ENCODE measurements around the gene EBF4.

The EBF4 gene, protein sequence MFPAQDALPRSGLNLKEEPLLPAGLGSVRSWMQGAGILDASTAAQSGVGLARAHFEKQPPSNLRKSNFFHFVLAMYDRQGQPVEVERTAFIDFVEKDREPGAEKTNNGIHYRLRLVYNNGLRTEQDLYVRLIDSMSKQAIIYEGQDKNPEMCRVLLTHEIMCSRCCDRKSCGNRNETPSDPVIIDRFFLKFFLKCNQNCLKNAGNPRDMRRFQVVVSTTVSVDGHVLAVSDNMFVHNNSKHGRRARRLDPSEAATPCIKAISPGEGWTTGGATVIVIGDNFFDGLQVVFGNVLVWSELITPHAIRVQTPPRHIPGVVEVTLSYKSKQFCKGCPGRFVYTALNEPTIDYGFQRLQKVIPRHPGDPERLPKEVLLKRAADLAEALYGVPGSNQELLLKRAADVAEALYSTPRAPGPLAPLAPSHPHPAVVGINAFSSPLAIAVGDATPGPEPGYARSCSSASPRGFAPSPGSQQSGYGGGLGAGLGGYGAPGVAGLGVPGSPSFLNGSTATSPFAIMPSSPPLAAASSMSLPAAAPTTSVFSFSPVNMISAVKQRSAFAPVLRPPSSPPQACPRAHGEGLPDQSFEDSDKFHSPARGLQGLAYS

DNA sequence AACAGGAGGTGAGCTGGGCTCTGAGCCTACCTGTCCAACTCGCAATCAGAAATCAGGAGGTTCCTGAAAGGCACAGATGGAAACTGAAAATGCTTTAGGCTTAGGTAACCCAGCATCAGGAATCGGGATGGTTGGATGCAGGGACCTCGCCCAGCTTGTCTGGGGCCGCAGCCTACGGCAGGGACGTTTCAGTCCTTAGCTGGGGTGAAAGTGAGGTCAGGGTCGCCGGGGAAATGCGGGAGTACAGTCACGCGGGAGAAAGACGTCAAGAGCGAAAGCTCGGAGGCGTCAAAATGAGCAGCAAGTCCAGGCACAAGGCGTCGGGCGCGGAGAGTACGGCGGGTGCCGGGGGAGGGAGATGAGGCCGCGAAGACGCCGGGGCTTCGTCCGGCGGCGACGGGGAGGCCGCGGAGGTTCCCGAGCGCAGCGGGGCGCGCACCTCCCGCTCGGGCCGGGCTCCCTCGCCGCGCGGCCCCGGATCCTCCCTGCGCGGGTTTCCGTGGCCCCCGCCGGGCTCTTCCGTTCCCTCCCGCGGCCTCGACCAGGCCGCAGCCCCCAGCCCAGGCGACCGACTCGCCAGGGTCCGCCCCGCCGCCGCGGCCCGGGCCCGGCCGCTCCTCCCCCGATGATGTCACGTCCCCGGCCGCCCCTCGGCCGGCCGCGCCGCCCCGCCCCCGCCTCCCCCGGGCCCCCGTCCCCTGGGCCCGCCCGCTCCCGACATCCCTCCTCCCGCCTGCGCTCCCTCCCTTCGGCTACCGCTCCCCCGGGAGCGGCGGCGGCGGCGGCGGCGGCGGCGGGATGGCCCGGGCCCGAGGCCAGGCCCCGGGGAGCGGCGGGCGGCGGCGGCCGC lies at the start of gene EBF4:
Gene EBF4, plus strand, starts transcription at position 745 of the 850 bp plus-strand sequence. CDS start 866 bp downstream, outside the sequence.
- DNase-seq = no peak

- no peak for DNase-seq
Measured at GRCh38 chr20:2643708-2644107, 48.9 kb upstream of the EBF4 start.

GRCh38 chr20:2651772-2652723 lies 40.5 kb upstream of the EBF4 start, which contains the start of gene NOP56:
Gene NOP56 (plus strand): TSS chr20:2652632. CDS start chr20:2652661, 29 bp downstream.
- peak; percentile 90 for DNase-seq

- DNase-seq = no peak
Measured at GRCh38 chr20:2652724-2653555, 39.6 kb upstream of the EBF4 start.

DNA sequence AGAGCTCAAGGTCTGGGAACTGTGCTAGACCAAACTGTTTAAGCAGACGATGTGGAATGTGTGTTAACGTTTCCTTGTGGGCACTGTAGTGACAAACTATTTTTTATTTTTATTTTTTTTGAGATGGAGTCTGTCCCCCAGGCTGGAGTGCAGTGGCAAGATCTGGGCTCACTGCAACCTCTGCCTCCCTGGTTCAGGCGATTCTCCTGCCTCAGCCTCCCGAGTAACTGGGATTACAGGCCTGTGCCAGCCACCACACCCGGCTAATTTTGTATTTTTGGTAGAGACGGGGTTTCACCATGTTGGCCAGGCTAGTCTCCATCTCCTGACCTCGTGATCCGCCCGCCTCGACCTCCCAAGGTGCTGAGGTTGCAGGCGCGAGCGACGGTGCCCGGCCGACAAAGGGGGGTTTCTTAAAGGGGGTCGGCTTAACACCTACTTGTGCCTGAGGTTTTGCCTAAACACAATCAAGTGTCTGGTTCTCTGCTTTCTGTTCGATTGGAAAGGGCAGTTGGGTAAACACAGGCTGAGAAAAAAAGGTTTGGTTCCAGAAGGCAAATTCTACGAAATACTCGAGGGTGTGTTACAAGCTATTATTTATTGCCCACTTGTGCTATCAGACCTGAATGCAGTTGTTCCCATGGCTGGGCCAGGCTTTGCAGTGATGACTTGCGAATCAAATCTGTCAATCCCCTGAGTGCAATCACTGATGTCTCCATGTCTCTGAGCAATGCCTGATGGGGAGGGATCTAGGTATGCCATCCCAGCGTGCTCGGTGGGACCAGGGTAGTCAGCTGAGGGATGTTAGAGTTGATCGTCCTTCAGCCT lies 38.8 kb upstream of the EBF4 start:
- no peak for DNase-seq

- DNase-seq = no peak
Measured at GRCh38 chr20:2654384-2654822, 38.2 kb upstream of the EBF4 start.

DNA sequence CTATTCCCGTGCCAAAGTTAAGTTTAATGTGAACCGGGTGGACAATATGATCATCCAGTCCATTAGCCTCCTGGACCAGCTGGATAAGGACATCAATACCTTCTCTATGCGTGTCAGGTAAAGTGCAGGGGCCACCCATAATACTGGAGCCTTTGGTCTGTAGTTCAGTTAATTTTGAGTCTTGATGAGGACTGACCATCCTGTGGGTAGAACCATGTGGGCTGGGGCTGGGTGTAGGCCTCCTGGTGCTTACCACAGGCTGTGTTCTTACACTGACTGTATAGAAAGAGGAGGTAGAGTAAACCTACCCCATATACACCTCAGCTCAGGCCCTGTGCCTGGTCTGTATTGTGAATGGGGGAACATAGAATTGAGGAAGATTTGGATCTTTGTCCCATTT lies 37.7 kb upstream of the EBF4 start:
- DNase-seq = no peak

GRCh38 chr20:2655331-2656116 lies 37.1 kb upstream of the EBF4 start:
- no peak for DNase-seq

GRCh38 chr20:2656471-2657117 lies 36.0 kb upstream of the EBF4 start:
- no peak for DNase-seq

DNA sequence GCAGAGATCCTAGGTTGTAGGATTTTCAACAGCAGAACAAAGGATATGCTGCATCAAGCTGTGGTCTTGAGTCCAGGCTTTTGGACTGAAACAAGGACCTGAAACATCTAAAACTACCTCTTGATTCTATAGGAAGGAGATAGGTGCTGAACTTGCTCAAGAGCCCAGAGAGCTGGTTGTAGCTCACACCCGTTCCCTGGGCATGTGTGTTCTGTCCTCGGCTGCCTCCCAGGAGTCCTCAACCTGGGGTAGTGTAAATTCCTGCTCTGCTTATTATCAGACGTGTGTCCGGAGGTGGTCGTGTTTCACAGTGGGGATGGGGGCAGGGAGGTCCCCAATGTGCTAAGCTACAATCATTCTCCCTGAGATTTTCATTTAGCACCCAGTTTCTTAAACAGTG lies 35.3 kb upstream of the EBF4 start:
- DNase-seq = no peak

GRCh38 chr20:2657674-2658073 lies 34.9 kb upstream of the EBF4 start:
- no peak for DNase-seq

- no peak for DNase-seq
Measured at GRCh38 chr20:2658414-2659354, 33.9 kb upstream of the EBF4 start.

GRCh38 chr20:2659547-2659946 lies 33.0 kb upstream of the EBF4 start:
- no peak for DNase-seq

DNA sequence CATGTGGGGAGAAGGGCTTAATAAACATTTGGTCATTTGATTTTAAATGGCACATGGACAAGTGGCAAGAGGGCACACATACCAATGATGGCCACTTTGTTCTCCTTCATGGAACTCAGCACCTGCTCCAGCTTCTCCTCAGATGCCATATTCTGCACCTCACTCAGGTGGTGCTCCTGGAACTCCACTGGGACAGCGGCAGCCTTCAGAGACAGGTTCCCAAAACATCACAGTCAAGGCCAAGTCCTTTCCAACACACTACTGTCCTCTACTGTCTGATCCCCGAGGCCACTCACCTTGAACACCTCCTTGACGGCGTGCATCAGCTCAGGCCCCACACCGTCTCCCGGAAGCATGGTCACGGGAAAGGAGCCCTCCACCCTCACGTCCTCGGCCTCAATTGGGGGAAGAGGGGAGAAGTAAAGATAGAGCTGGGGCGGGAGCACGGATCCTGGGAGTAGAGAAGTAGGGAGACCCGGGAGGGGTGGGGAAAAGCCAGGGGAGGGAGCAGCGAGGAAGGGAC lies 29.2 kb upstream of the EBF4 start:
- DNase-seq = no peak

GRCh38 chr20:2663887-2664719 lies 28.5 kb upstream of the EBF4 start, which contains the start of gene IDH3B:
Gene IDH3B (minus strand): TSS chr20:2664216. CDS start chr20:2664188, 28 bp downstream.
- DNase-seq = peak; percentile 80

GRCh38 chr20:2671977-2672376 lies 20.6 kb upstream of the EBF4 start:
- DNase-seq = no peak

Data from GDM1 (cell line).